ENCODE measurements around the gene TAMM41. TPM values are rescaled to one million over a fixed set of nuclear protein-coding genes. Genes with fewer than 3 reads are reported as not detected.
"Not testable (repeated sequence)": the region's sequence is repeated elsewhere in the genome, so short reads cannot be mapped to it uniquely, and the experiment has no call there.

The TAMM41 gene
- total RNA-seq, 1 donor from 2014 or later = 27.5 TPM

- DNase-seq (ENCODE audit: extremely low spot score in 2 of 2) = no peak
- H3K4me3 ChIP-seq = no peak overlapping the region
- TF ChIP-seq POLR2A (IDR thresholded peaks at IDR 0.05) (no peak), CTCF (IDR thresholded peaks at IDR 0.05) (no peak), POLR2AphosphoS5 (IDR thresholded peaks at IDR 0.05; ENCODE audit: insufficient read depth in 1 of 2, low read depth in 1 of 2) (no peak)
- H3K27me3 ChIP-seq = no peaks in the 10 kb centered on the region
- H3K9me3 ChIP-seq = no peaks in the 10 kb centered on the region
- H3K4me1 ChIP-seq = no peaks in the 10 kb centered on the region
- intact Hi-C loops (cut with DNase I) = no loop called here
- H3K36me3 ChIP-seq = no peaks in the 10 kb centered on the region
- no peak overlapping the region for H3K27ac ChIP-seq
These were observed 89.2 kb downstream of the TAMM41 start for GRCh38 chr3:11757441-11757875.

GRCh38 chr3:11755276-11755675 lies 91.4 kb downstream of the TAMM41 start:
- no peak for DNase-seq (ENCODE audit: extremely low spot score in 2 of 2)
- intact Hi-C loops (cut with DNase I) = no loop called here
- Histone ChIP-seq H3K27ac (no peak overlapping the region), H3K4me3 (no peak overlapping the region), H3K9me3 (no peaks in the 10 kb centered on the region), H3K27me3 (no peaks in the 10 kb centered on the region), H3K36me3 (no peaks in the 10 kb centered on the region), H3K4me1 (no peaks in the 10 kb centered on the region)
- TF ChIP-seq POLR2A (IDR thresholded peaks at IDR 0.05) (no peak), POLR2AphosphoS5 (IDR thresholded peaks at IDR 0.05; ENCODE audit: insufficient read depth in 1 of 2, low read depth in 1 of 2) (no peak), CTCF (IDR thresholded peaks at IDR 0.05) (no peak)

GRCh38 chr3:11752254-11752653 lies 94.4 kb downstream of the TAMM41 start:
- intact Hi-C loops (cut with DNase I); H3K4me1 ChIP-seq; DNase-seq (ENCODE audit: extremely low spot score in 2 of 2); H3K9me3 ChIP-seq; H3K36me3 ChIP-seq; H3K4me3 ChIP-seq; H3K27ac ChIP-seq; H3K27me3 ChIP-seq: not testable (repeated sequence)

- intact Hi-C loops (cut with DNase I); H3K4me1 ChIP-seq; H3K4me3 ChIP-seq; DNase-seq (ENCODE audit: extremely low spot score in 2 of 2); H3K27me3 ChIP-seq; H3K27ac ChIP-seq; H3K36me3 ChIP-seq; H3K9me3 ChIP-seq: not testable (repeated sequence)
These were observed 98.4 kb downstream of the TAMM41 start for GRCh38 chr3:11748306-11748705.

Small RNAs within 50 kb of the gene (small RNA-seq; reads per million reads assigned to genes)
- gene CYCSP12 = not detected

Other genes with a start within 250 kb of the TAMM41 start
- gene VGLL4, start 203.0 kb downstream of the TAMM41 start, total RNA-seq = 99.4 TPM
- 8.8 TPM for gene SYN2, start 157.5 kb upstream of the TAMM41 start, total RNA-seq